HG03159 (cell line): Measurements from ENCODE around the gene TUBGCP2.
"Not testable (repeated sequence)": the region's sequence is repeated elsewhere in the genome, so short reads cannot be mapped to it uniquely, and the experiment has no call there.

Experiments used
- ATAC-seq: cut with Tn5 transposase; IDR thresholded peaks from one replicate; pipeline ENCODE4 v1.9.1; 2021; ENCODE audit warnings: mild to moderate bottlenecking, moderate library complexity; ENCODE audit not compliant: unreplicated experiment

TUBGCP2 gene

GRCh38 chr10:133326745-133327650 lies 18.3 kb upstream of the TUBGCP2 start:
- no peak for ATAC-seq

GRCh38 chr10:133326223-133326551 lies 17.5 kb upstream of the TUBGCP2 start:
- no peak for ATAC-seq

GRCh38 chr10:133325440-133326222 lies 17.0 kb upstream of the TUBGCP2 start:
- no peak for ATAC-seq

GRCh38 chr10:133324857-133325260 lies 16.2 kb upstream of the TUBGCP2 start:
- no peak for ATAC-seq

- ATAC-seq = peak; percentile 62
Measured at GRCh38 chr10:133324198-133324792, 15.6 kb upstream of the TUBGCP2 start.

- not testable (repeated sequence) for ATAC-seq
Measured at GRCh38 chr10:133322064-133322709, 13.5 kb upstream of the TUBGCP2 start.

GRCh38 chr10:133320852-133321422 lies 12.3 kb upstream of the TUBGCP2 start:
- ATAC-seq = not testable (repeated sequence)

GRCh38 chr10:133318494-133319127 lies 9.9 kb upstream of the TUBGCP2 start:
- ATAC-seq = peak; percentile 88

GRCh38 chr10:133316732-133317131 lies 8.1 kb upstream of the TUBGCP2 start:
- ATAC-seq = no peak

- no peak for ATAC-seq
Measured at GRCh38 chr10:133316266-133316665, 7.6 kb upstream of the TUBGCP2 start.

- ATAC-seq = no peak
Measured at GRCh38 chr10:133315847-133316246, 7.2 kb upstream of the TUBGCP2 start.

GRCh38 chr10:133314911-133315310 lies 6.2 kb upstream of the TUBGCP2 start:
- no peak for ATAC-seq

- ATAC-seq = no peak
Measured at GRCh38 chr10:133313192-133313591, 4.5 kb upstream of the TUBGCP2 start.

GRCh38 chr10:133312769-133313145 lies 4.1 kb upstream of the TUBGCP2 start:
- no peak for ATAC-seq

GRCh38 chr10:133312016-133312768 lies 3.5 kb upstream of the TUBGCP2 start:
- no peak for ATAC-seq

- ATAC-seq = no peak
Measured at GRCh38 chr10:133311570-133311969, 2.9 kb upstream of the TUBGCP2 start.

- no peak for ATAC-seq
Measured at GRCh38 chr10:133310789-133311188, 2.1 kb upstream of the TUBGCP2 start.

- no peak for ATAC-seq
Measured at GRCh38 chr10:133310399-133310755, 1.7 kb upstream of the TUBGCP2 start.

GRCh38 chr10:133309720-133310398 lies 1.2 kb upstream of the TUBGCP2 start:
- ATAC-seq = no peak
